HG02938 (cell line): Measurements from ENCODE around the gene MRAP2.
"Not testable (repeated sequence)": the region's sequence is repeated elsewhere in the genome, so short reads cannot be mapped to it uniquely, and the experiment has no call there.

Experiments used
- ATAC-seq: cut with Tn5 transposase; IDR thresholded peaks from one replicate; pipeline ENCODE4 v1.9.1; 2021; ENCODE audit warnings: mild to moderate bottlenecking, moderate library complexity; ENCODE audit not compliant: unreplicated experiment

The MRAP2 gene

DNA sequence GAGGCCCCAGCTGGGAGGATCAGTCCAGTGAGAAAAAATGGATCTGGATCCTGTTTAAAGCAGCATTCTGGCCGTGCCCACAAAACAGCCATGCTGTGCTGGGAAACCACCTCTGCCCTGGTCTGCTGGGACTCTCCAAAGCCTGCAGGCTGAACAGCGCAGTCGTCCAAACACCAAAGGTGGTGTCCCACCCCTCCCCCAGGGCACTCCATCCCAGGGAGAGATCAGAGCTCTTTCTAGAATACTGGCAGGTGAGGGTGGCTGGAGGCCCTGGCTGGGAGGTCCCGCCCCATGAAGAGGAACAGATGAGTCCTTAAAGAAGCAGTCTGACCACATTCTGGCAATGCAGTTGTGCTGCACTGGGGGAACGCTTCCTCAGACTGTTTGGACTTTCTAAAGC is 84.6 kb downstream of the MRAP2 start:
- ATAC-seq = no peak

GRCh38 chr6:84119277-84119676 is 85.7 kb downstream of the MRAP2 start:
- no peak for ATAC-seq

- ATAC-seq = peak; percentile 62
Measured at GRCh38 chr6:84123186-84123585, 89.6 kb downstream of the MRAP2 start.

- not testable (repeated sequence) for ATAC-seq
Measured at GRCh38 chr6:84129588-84129987, 96.0 kb downstream of the MRAP2 start.

DNA sequence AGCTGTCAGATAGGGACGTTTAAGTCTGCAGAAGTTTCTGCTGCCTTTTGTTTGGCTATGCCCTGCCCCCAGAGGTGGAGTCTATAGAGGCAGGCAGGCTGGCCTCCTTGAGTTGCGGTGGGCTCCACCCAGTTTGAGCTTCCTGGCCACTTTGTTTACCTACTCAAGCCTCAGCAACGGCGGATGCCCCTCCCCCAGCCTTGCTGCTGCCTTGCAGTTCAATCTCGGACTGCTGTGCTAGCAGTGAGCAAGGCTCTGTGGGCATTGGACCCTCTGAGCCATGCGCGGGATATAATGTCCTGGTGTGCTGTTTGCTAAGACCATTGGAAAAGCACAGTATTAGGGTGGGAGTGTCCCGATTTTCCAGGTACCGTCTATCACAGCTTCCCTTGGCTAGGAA is 99.8 kb downstream of the MRAP2 start:
- not testable (repeated sequence) for ATAC-seq

DNA sequence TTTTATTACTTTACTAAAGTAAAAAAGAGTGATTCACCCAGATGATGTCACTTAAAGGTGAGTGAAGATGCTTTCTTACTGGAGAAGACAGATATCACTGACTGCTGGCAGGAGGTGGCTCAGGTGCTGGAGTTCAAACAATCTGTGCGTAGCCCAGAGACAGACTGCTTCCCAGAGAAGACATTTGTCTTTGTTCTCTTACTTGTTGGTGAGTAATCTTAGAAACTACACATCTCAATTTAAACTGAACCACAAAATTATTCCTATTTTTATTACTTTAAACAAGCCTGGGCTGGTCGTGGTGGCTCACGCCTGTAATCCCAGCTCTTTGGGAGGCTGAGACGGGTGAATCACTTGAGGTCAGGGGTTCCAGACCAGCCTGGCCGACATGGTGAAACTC is 101.7 kb downstream of the MRAP2 start:
- no peak for ATAC-seq

GRCh38 chr6:84136364-84137050 is 102.9 kb downstream of the MRAP2 start:
- no peak for ATAC-seq

DNA sequence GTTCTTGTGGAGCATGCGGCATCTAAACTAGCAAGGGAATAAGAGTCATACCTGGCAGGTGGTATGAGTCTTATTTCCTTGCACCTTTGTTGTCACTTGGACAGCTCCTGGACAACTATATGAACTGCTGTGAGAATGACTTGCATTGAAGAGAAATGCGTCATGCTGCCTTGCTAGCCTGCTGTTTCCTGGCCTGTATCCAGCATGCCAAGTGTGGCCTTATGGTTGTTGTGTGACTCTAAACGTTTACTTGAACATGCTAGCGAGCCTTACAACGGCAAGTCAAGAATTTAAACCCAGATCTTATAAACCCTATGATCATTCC is 103.4 kb downstream of the MRAP2 start:
- ATAC-seq = no peak

GRCh38 chr6:84137989-84138575 is 104.5 kb downstream of the MRAP2 start:
- ATAC-seq = no peak

GRCh38 chr6:84139311-84139710 is 105.7 kb downstream of the MRAP2 start:
- ATAC-seq = no peak
